ENCODE data around the gene TMEM44. TPM values are rescaled to one million over a fixed set of nuclear protein-coding genes. Genes with fewer than 3 reads are reported as not detected.

TMEM44 gene
- total RNA-seq, 1 donor = 18.8 TPM

DNA sequence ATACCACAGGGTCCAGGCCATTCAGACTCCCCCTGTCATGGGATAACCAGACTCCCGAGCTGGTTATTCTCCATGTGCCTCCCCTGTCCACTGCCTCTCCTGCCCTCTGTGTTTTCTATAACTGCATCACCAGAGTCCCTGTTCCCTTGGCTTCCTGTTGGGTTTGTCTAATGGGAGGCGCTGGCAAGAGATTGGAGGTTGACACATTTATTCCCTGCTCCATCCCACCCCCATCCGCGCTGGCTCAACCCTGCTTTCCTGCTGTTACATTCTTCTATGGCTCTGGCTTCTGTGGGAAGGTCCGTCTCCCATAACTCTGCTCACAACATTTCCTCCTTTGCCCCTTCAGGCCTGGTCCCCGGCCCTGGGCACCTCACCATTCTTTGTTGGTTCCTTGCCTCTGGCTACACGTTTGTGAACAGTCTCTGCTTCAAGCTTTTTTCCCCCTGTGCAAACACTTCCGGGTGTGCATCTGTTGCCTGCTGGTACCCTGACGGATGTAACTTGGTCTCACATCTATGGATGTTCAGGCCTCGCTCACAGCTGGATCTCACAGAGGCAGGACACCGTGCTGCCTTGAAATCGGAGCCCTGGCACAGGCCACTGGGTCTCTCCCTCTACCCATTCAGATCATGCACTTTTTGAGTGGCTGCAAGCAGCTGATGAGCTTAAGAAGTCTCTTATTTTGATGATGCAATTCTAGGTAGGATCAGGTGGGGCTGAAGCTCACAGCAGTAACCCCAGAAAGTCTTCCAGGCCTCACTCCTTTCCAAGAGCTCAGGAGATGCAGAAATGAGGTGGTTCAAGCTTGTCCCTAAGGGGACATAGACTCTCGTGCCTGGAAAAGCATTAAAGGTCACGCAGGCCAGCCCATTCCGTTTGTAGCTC, 77.8 kb downstream of the TMEM44 start:
- H3K27me3 ChIP-seq (ENCODE audit: insufficient read depth, low read length) = no peaks in the 10 kb centered on the region
- peak overlapping the region; percentile 74 for H3K27ac ChIP-seq (ENCODE audit: low read depth, low read length)
- no peaks in the 10 kb centered on the region for H3K9me3 ChIP-seq (ENCODE audit: low read depth, low read length)
- H3K4me2 ChIP-seq (ENCODE audit: insufficient read depth, low read length) = peak overlapping the region; percentile 47
- H3K79me2 ChIP-seq (ENCODE audit: insufficient read depth, low read length) = no peaks in the 10 kb centered on the region
- no peaks in the 10 kb centered on the region for H3K36me3 ChIP-seq (ENCODE audit: insufficient read depth, low read length)
- H2AFZ ChIP-seq (ENCODE audit: low read length) = no peak overlapping the region
- H3K4me3 ChIP-seq (ENCODE audit: insufficient read depth, low read length) = no peak overlapping the region
- peaks cover 29% of the 10 kb centered on the region for H3K4me1 ChIP-seq (ENCODE audit: insufficient read depth, low read length)
- H4K20me1 ChIP-seq (ENCODE audit: insufficient read depth, low read length) = no peaks in the 10 kb centered on the region
- TF ChIP-seq, protein P1, sequence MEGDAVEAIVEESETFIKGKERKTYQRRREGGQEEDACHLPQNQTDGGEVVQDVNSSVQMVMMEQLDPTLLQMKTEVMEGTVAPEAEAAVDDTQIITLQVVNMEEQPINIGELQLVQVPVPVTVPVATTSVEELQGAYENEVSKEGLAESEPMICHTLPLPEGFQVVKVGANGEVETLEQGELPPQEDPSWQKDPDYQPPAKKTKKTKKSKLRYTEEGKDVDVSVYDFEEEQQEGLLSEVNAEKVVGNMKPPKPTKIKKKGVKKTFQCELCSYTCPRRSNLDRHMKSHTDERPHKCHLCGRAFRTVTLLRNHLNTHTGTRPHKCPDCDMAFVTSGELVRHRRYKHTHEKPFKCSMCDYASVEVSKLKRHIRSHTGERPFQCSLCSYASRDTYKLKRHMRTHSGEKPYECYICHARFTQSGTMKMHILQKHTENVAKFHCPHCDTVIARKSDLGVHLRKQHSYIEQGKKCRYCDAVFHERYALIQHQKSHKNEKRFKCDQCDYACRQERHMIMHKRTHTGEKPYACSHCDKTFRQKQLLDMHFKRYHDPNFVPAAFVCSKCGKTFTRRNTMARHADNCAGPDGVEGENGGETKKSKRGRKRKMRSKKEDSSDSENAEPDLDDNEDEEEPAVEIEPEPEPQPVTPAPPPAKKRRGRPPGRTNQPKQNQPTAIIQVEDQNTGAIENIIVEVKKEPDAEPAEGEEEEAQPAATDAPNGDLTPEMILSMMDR (IDR thresholded peaks at IDR 0.05; ENCODE audit: extremely low read depth, low read depth, low read length) = no peak
- DNase-seq (ENCODE audit: insufficient read length, low spot score, missing footprints) = peak; percentile 21

DNA sequence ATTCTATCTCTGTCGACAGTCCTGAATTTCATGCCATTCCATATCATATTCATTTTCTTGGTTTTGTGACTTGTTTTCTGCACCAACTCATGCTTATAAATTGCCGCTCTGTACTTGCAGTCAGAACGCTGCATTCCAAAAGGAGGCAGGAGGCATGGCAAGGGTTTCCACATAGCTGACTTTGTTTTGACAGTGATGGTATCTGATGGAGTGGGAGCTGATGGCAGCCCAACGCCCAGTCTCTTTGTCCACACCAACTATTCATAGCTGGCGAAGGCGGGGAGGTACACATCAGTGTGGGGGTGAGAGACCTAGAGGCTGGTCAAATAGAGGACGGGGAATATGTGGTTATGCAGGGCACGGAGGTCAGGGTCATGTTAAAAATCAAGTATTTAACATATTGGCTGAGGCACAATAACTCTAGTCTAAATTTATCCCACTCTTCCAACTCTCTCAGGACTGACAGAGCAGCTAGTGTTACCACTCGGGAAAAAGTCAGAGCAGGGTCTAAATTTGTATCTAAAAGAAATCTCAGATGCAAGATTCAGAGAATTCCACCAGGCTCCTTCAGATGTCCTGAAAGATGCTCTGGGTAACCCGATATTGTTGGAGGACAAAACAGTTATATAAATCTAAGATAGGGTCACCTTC, 78.6 kb downstream of the TMEM44 start:
- H3K27ac ChIP-seq (ENCODE audit: low read depth, low read length) = peak overlapping the region; percentile 74
- DNase-seq (ENCODE audit: insufficient read length, low spot score, missing footprints) = peak; percentile 65
- H4K20me1 ChIP-seq (ENCODE audit: insufficient read depth, low read length) = no peaks in the 10 kb centered on the region
- TF ChIP-seq, protein P1 (IDR thresholded peaks at IDR 0.05; ENCODE audit: extremely low read depth, low read depth, low read length) = no peak
- H3K4me1 ChIP-seq (ENCODE audit: insufficient read depth, low read length) = peaks cover 30% of the 10 kb centered on the region
- peak overlapping the region; percentile 3 for H3K4me3 ChIP-seq (ENCODE audit: insufficient read depth, low read length)
- H3K36me3 ChIP-seq (ENCODE audit: insufficient read depth, low read length) = no peaks in the 10 kb centered on the region
- H3K4me2 ChIP-seq (ENCODE audit: insufficient read depth, low read length) = peak overlapping the region; percentile 47
- H3K79me2 ChIP-seq (ENCODE audit: insufficient read depth, low read length) = no peaks in the 10 kb centered on the region
- H3K9me3 ChIP-seq (ENCODE audit: low read depth, low read length) = no peaks in the 10 kb centered on the region
- H2AFZ ChIP-seq (ENCODE audit: low read length) = no peak overlapping the region
- no peaks in the 10 kb centered on the region for H3K27me3 ChIP-seq (ENCODE audit: insufficient read depth, low read length)

DNA sequence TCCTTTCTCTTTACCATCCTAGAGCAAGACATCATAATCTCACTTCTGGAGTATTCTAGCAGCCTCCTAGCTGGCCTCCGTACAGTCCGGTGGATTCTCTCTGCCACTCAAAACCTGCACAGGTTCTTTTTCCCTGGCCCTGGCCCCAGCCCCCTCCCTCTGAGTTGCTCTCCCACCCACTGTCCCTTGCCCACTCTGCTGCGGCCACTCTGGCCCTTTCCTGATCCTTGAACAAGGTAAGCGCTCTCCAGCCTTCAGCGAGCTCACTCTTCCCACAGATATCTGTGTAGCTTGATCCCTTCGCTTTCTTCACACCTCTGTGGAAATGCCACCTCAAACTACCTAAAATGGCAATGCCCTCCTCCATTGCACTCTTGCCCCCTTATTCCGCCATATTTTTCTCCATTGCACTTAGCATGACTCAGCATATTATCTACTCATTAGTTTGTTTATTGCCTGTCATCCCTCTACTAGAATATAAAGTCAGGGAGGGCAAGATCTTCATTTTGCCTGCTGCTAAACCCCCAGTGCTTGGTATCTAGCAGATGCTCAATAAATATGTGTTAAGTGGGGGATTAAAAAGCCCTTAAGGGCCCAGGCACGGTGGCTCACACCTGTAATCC, 80.8 kb downstream of the TMEM44 start:
- DNase-seq (ENCODE audit: insufficient read length, low spot score, missing footprints) = no peak
- Histone ChIP-seq H3K27me3 (ENCODE audit: insufficient read depth, low read length) (no peaks in the 10 kb centered on the region), H3K79me2 (ENCODE audit: insufficient read depth, low read length) (no peaks in the 10 kb centered on the region), H3K4me3 (ENCODE audit: insufficient read depth, low read length) (no peak overlapping the region), H3K4me2 (ENCODE audit: insufficient read depth, low read length) (no peak overlapping the region), H3K27ac (ENCODE audit: low read depth, low read length) (no peak overlapping the region), H2AFZ (ENCODE audit: low read length) (no peak overlapping the region), H3K4me1 (ENCODE audit: insufficient read depth, low read length) (peaks cover 34% of the 10 kb centered on the region), H3K9me3 (ENCODE audit: low read depth, low read length) (no peaks in the 10 kb centered on the region), H3K36me3 (ENCODE audit: insufficient read depth, low read length) (no peaks in the 10 kb centered on the region), H4K20me1 (ENCODE audit: insufficient read depth, low read length) (no peaks in the 10 kb centered on the region)
- TF ChIP-seq, protein P1 (IDR thresholded peaks at IDR 0.05; ENCODE audit: extremely low read depth, low read depth, low read length) = no peak

DNA sequence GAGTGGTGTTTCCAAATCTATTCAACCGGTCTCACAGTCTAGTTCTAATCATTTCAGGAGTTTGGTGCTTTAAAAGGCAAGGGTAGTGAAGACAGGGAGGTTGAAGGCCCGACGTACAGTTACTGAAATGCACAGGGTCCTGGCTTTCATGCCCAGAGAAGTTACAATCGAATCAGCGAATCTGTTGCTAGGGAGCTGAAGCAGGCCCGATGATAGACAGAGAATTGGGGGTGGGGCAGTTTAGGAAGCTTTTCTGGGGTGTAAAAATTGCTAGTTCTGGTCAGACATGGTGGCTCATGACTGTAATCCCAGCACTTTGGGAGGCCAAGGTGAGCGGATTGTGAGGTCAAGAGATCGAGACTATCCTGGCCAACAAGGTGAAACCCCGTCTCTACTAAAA, 83.4 kb downstream of the TMEM44 start:
- TF ChIP-seq, protein P1 (IDR thresholded peaks at IDR 0.05; ENCODE audit: extremely low read depth, low read depth, low read length) = no peak
- DNase-seq (ENCODE audit: insufficient read length, low spot score, missing footprints) = no peak
- no peaks in the 10 kb centered on the region for H3K27me3 ChIP-seq (ENCODE audit: insufficient read depth, low read length)
- H3K4me3 ChIP-seq (ENCODE audit: insufficient read depth, low read length) = no peak overlapping the region
- no peaks in the 10 kb centered on the region for H3K9me3 ChIP-seq (ENCODE audit: low read depth, low read length)
- no peaks in the 10 kb centered on the region for H3K36me3 ChIP-seq (ENCODE audit: insufficient read depth, low read length)
- no peaks in the 10 kb centered on the region for H3K79me2 ChIP-seq (ENCODE audit: insufficient read depth, low read length)
- H3K4me1 ChIP-seq (ENCODE audit: insufficient read depth, low read length) = peaks cover 14% of the 10 kb centered on the region
- H4K20me1 ChIP-seq (ENCODE audit: insufficient read depth, low read length) = no peaks in the 10 kb centered on the region
- no peak overlapping the region for H2AFZ ChIP-seq (ENCODE audit: low read length)
- no peak overlapping the region for H3K4me2 ChIP-seq (ENCODE audit: insufficient read depth, low read length)
- no peak overlapping the region for H3K27ac ChIP-seq (ENCODE audit: low read depth, low read length)
